GM18868 (cell line): ENCODE data around the gene MATK.

Experiments used
- ATAC-seq: cut with Tn5 transposase; IDR thresholded peaks from one replicate; pipeline ENCODE4 v1.9.1; 2021; ENCODE audit warnings: mild to moderate bottlenecking, moderate library complexity; ENCODE audit not compliant: unreplicated experiment

Gene MATK

GRCh38 chr19:3790209-3790734, 4.1 kb upstream of the MATK start:
- no peak for ATAC-seq

DNA sequence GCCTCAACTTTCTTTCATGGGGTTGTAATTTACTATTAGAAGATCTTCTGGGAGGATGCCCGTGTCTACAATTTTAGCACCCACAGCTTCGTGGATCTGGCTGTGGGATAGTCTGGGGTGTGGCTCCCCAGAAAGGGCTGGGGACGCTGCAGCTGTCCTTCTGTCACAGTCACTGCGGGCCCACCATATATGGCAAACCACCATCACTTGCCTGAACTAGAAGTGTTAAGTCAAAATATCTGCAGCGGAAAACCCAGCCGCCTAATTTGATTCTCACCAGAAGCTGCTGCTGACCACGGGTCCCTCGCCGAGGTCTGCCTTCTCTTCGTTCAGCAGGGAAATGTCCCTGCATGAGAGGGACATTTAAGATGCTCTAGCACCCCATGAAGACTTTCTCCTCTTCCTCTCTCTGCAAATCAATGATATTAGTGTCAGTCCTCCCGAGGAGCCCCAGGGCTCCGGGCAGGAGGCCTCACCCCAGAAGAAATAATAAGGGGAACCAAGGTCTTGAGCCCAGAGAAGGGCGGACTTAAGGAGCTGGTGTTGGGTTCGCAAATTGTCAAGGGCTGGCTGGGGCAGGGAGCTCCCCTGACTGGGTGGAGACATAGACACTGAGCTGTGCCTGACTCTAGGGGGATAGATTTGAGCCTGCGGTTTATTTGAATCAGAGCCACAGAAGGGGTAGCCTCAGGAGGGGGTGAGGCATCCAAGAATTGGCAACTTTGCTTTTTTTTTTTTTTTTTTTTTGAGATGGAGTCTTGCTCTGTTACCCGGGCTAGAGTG, 3.0 kb upstream of the MATK start:
- ATAC-seq: no peak

DNA sequence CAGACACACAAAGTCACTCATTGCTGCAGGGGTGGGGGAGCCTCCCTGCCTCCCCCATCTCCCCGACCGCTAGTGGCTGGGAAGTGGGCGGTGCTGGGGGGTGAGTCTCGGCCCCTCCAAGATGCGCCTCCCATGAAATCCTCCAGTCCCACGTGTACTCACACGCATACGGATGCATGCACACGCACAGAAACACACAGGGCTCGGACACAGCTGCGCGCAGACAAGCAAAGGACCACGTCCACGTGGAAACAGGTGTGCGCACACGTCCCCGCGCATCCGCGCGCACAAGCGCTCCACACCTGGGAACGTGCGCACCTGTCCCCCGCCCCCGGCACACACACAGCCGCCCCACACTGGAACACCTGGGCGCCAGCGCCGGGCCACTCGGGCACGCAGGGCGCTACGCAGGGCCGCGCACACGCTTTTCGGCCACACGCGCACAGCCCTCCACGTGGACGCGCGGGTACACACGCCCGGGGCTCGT, 687 bp downstream of the MATK start:
- ATAC-seq: no peak

DNA sequence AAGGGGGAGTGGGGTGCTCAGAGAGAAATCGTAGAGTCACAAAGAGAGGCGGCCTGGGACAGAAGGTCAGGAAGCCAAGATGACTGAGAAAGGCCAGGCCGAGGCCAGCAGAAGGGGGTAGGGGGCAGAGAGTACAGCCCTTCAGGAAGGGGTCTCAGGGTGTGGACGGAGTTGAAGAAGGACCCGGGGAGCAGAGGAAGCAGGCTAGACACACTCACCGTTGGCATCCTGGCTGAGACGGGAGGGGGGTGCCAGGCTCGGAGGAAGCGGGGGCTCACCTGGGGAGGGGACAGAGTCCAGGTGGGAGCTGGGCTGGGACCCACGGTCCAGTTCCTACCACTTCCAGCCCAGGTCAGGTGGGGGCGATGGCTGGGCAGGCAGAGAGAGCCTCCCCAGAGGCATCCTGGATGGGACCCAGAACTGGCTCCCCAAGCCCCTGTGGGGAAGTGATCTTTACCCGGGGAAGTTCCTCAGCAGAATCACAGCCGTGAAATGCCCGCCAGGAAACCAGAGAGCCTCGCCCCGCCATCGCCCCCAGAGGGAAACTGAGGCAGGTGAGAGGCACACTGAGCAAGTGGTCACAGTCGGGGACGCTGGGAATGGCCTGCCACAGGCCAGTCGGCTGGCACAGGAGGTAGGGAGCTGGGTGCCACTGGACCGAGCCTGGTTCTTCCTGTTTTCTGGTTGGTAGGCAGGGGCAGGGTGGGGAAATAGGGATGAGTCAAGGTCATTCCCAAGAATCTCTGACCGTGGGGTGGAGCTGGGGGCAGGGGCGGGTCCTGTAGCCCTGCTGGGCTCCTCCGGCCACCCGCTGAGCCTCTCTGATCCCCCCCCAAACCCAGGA, 1.4 kb downstream of the MATK start:
- no peak for ATAC-seq

DNA sequence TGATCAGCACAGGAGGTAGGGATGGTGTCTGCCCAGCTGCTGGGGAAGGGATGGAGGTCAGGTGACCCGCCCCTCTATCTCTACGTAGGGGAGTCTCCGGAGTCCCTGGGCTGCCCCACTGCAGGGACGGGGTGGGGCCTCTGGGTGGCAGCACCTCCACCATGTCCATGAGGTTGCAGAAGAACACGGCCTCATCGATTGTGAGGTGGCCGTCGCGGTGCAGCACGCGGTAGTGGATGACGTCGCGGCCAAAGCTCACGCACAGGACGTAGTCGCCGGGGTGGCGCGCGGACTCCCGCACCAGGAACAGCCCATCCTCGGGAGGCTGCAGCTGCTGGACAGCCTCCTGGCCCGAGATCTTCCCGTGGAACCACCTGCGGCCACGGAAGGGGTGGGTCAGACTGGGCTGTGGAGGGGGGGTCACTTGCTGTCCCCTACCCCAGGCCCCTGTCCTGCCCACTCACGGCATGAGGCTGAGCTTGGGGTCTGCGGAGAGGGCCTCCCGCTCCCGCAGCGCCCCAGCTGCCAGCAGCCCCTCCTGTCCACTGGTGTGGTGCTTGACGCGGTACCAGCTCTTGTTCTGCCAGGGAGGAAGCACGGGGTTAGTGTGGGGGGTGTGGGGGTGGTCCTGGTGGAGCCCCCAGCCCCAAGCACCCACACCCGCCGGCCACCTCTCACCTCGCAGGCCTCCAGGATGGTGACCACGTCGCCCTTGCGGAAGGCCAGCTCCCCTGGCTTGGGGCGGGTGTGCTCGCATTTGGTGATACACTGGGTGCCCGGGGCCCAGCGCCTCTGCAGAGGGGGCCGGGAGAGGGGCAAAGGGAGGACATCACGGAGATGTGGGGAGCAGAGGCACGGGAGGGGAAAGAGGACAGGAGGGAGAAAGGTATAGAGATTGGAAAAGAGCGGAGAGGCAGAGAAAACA, 2.3 kb downstream of the MATK start:
- ATAC-seq: no peak

DNA sequence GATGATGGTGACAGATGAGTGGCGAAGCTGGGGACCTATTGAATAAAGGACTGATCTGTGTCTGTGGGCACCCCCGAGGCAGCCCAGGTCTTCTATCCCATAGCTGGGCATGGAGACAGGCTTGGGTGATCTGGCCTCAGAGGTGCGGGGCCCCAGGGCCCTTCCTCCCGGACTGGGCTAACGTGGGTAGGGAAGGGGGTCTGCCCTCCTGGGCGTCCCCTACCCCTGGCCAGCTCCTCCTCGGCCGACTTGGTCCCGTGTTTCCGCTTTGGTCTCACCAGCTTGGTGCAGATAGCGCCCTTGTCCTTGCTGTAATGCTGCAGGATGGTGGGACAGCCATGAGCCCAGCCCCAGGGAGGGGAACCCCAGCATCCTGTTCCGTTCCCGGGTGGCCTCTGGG, 3.3 kb downstream of the MATK start:
- ATAC-seq: no peak

DNA sequence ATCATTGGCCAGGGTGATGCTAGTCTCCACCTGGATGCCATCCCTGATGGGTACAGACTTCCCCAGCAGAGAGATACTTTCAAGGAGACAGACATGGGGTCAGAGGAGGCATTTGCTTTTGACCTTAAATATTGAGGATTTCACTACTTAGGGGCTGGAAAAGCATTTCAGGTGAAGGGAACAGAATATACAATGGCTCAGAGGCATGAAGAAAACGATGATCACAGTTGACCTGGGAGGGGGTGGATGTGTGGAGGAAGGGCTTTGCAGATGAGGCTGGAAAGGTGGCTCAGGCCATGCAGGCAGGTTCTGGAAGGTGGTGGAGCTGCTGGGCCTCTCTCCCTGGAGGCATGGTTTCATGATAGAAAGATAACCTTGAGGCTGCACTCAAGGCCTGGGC, 3.9 kb downstream of the MATK start:
- ATAC-seq: no peak

GRCh38 chr19:3781603-3782002, 4.6 kb downstream of the MATK start:
- no peak for ATAC-seq

DNA sequence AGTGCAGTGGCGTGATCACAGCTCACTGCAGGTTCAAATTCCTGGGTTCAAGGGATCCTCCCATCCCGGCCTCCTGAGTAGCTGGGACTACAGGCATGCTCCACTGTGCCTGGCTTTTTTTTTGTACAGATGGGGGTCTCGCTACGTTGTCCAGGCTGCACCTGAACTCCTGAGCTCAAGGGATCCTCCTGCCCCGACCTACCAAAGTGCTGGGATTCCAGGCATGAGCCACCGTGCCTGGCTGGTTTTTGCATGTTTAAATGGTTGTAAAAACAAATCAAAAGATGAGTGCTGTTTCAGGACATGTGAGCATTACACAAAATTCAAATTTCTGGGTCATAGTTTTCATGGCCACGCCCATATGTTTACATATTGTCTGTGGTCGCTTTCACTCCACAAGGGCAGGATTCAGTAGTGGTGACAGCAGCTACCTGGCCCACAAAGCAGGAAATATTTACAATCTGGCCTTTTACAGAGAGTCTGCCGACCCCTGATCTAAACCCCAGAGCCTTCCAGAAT, 5.3 kb downstream of the MATK start:
- ATAC-seq: no peak

DNA sequence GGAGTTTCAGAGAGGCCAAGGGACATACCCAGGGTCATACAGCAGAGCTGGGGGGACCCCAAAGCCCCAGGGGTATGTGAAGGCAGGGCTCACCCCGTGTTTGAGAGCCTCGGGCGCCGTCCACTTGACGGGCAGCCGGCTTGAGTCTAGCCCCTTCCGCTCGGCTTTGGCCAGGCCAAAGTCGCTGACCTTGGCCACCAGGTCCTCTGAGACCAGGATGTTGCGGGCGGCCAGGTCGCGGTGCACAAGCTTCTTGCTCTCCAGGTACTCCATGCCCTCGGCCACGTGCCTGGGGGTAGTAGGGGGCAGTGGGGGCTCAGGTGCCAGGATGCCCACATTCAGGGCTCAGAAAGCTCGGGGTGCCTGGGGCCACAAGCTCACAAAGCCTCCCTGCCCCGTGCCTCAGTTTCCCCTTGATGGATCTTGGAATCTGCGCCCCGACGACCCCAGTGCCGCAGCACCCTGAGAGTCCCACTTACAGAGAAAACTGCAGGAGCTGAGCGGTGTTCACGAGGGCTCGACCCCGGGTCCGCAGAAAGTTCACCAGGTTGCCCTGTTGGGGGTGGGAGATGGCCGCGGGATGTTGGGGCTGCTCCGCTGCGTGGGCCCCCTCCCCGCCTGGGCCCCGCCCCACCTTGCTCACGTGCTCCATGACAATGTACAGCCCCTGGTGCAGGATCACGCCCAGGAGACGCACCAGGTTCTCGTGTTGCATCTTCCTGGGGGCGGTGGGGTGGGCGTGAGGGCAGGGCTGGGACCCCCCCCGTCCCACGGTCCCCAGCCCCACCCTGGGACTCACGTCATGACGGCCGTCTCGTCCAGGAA, 7.1 kb downstream of the MATK start:
- ATAC-seq: no peak

DNA sequence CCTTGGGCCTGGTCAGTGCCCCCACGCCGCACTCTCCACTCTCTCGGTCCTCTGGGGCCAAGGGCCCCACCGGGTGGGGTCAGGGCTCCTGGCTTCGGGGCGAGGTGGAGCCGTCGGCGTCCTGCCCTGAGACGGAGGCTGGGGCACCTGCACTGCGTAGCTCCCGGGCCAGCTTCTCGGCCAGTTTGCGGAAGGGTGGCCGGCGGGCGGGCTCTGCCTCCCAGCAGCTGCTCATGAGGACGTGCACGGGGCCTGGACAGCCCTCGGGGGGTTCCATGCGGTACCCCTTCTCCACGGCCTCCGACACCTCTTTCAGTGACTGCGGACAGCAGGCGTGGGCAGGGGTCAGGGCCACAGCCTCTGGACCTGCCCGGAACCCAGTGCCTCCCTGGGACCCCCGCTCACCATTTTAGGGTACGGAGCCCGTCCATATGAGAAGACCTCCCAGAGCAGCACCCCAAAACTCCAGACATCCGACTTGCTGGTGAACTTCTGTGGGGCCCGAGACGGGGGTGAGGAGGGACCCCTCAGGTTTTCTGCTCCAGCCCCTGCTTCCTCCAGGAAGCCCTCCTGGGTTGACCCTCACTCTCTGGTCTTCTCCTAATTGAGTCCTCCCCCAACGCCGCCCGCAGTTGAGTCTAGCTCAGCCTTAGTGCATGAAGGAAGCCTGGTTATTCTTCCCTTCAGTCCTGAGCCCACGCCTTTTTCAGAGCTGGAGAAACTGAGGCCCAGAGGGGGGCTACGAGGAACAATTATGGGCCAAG, 7.9 kb downstream of the MATK start:
- ATAC-seq: no peak

DNA sequence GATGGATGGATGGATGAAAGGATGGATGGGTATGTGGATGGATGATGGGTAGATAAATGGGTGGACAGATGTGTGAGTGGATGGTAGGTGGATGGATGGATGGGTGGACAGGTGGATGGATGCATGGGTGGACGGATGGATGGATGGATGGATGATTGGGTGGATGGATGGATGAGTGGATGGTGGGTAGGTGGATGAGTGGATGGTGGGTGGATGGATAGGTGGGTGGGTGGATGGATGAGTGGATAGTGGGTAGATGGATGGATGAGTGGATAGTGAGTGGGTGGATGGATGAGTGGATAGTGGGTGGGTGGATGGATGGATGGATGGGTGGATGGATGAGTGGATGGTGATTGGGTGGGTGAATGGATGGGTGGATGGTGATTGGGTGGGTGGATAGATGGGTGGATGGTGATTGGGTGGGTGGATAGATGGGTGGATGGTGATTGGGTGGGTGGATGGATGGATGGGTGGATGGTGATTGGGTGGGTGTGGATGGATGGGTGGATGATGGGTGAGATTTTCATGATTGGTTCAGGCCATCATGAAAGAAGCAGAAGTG, 9.6 kb downstream of the MATK start:
- no peak for ATAC-seq

DNA sequence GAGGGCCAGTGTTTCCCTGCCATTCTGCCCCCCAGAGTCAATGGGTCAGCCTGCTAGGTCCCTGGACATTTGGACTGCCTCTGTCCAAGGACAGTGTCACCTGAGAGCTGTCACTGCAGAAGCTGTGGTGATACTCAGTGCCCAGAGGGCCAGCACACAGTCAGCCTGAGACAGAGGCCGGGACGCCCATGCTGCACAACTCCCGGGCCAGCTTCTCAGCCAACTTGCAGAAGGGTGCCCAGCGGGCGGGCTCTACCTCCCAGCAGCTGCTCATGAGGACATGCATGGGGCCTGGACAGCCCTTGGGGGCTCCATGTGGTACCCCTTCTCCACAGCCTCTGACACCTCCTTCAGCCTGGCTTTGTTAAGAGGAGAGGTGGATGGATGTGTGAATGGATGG, 10.3 kb downstream of the MATK start:
- ATAC-seq: no peak

GRCh38 chr19:3775374-3775711, 10.8 kb downstream of the MATK start:
- no peak for ATAC-seq

DNA sequence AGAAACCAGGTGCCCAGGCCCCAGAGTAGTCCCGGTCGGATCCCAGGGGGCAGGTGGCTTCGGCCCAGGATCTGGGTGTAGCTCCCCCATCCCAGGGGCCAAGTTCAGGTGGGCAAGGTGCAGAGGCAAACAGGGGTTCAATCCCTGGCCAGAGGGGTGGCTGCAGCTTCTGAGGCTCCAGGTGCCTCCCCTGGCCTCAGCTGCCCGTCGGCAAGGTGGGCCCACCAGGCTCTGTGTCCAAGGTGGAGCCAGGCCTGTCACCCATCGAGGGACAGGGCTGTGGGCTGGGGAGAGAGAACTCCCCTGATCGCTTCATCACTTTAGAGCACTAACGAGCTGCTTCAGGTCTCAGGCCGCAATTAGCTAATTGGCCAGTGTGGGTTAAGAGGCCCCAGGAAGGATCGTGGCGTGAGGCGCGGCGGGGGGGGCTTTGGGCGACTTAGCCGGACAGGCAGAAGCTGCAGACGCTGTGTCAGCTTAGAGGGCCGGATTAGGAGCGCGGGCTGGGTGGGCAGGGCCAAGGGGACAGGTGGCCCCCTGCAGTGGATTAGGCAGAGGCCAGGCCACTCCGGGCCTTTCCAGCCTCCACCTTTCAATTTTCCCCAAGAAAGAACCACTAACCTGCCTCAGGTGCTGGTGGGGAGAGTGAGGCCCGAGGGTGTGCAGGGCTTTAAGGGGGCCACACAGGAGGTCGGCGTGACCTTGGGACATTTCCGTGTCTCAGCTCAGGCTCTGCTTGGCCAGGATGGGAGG, 11.4 kb downstream of the MATK start:
- no peak for ATAC-seq

DNA sequence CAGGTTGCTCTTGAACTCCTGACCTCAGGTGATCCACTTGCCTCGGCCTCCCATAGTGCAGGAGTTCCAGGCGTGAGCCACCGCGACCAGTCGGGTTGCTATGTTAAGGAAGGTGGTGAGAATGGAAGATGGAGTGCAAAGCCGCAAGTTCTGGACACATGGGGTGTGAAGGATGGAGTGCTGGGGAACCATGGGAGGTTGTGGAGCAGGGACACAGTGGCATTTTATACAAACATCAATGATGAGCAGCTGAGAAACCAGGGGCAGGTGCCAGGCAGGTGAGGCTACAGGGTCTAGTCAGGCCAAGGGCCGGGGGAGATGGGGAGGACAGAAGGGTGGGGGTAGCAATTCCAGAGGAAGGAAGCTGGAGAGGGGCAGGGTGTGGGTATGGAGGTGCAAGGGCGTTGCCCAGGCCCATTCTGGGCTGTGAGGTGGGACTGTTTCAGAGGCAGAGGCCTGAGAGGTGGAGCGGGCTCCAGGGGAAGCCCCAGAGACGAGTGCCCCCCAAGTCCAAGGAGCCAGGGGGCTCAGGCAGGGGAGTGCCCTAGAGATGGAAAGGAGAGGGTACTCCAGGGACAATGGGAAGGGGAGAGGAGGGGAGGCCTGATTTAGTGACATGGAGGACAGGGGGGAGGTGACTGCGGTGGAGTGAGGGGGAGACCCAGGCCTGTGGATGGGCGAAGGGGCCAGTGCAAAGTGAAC, 12.2 kb downstream of the MATK start:
- ATAC-seq: no peak

DNA sequence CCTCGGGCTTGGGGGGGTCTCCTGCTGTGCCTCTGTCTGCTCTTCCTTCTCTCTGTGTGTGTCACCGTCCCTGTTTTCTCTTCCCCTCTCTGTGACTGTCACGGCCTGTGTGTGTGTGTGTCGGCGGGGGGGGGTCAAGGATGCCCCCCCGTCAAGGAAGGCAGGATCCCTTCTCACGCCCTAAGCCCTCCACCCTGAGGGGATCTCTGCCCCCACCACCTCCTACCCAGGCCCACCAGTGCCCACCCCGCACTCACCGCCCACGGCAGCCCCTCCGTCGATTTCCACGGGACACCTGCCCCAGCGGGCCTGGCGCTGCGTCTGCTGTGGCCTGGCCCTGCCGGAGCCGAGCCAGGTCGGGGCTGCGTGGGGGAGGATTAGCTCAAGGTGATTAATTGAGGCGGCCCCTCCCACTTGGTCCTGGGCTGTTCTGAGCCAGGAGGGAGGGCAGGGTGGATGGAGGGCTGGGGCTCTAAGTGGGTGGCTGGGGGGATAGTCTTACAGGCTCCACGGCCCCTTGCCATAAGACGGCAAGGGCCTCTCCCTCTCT, 14.2 kb downstream of the MATK start, which contains the start of gene RAX2:
Gene RAX2 (minus strand): TSS at position 323 of the 550 bp plus-strand sequence. CDS start 486 bp downstream, outside the sequence.
- no peak for ATAC-seq
